D721Med (cell line): ENCODE data around the gene HOXA7.

Source experiments
- DNase-seq: peaks from one replicate; pipeline ENCODE4 v3.0.0; 2011; ENCODE audit warnings: low spot score; ENCODE audit not compliant: insufficient read length
- FAIRE-seq: peaks from 2 replicates; lab custom pipeline; 2011; peaks lifted over from hg19 to GRCh38; lab: Jason Lieb, UNC
- CTCF ChIP-seq: IDR thresholded peaks from 2 replicates; pipeline ENCODE4 v1.5.1; 2012; ENCODE audit warnings: mild to moderate bottlenecking, control low read depth; ENCODE audit not compliant: insufficient read depth; ENCODE audit errors: missing control alignments

Gene HOXA7

GRCh38 chr7:27187475-27188385, 31.3 kb upstream of the HOXA7 start:
- DNase-seq, result no peak
- TF ChIP-seq CTCF, result no peak
- FAIRE-seq, result no peak

GRCh38 chr7:27186668-27187474, 30.4 kb upstream of the HOXA7 start:
- FAIRE-seq (no peak), DNase-seq (no peak)
- no peak for TF ChIP-seq CTCF

- DNase-seq, result no peak
- TF ChIP-seq CTCF, result no peak
- no peak for FAIRE-seq
Measured at GRCh38 chr7:27185854-27186667, 29.6 kb upstream of the HOXA7 start.

GRCh38 chr7:27185013-27185853, 28.8 kb upstream of the HOXA7 start, which contains the start of gene HOXA11:
TSS of gene HOXA11 (minus strand) at chr7:27185232. CDS start at chr7:27185144, 88 bp downstream.
- no peak for TF ChIP-seq CTCF
- no peak for FAIRE-seq
- DNase-seq, result no peak

GRCh38 chr7:27184337-27185012, 28.0 kb upstream of the HOXA7 start:
- DNase-seq (no peak), FAIRE-seq (no peak)
- TF ChIP-seq CTCF, result no peak
